Activated CD8-positive, alpha-beta memory T cell treated with anti-CD3 and anti-CD28 coated beads, Interleukin-2, amount 50 U/mL, for 4 hours (primary cell): Measurements from ENCODE around the gene CHAF1A.

ENCODE experiments used
- DNase-seq: peaks from one replicate; pipeline ENCODE4 v3.0.0-alpha.2; 2020

CHAF1A gene, protein sequence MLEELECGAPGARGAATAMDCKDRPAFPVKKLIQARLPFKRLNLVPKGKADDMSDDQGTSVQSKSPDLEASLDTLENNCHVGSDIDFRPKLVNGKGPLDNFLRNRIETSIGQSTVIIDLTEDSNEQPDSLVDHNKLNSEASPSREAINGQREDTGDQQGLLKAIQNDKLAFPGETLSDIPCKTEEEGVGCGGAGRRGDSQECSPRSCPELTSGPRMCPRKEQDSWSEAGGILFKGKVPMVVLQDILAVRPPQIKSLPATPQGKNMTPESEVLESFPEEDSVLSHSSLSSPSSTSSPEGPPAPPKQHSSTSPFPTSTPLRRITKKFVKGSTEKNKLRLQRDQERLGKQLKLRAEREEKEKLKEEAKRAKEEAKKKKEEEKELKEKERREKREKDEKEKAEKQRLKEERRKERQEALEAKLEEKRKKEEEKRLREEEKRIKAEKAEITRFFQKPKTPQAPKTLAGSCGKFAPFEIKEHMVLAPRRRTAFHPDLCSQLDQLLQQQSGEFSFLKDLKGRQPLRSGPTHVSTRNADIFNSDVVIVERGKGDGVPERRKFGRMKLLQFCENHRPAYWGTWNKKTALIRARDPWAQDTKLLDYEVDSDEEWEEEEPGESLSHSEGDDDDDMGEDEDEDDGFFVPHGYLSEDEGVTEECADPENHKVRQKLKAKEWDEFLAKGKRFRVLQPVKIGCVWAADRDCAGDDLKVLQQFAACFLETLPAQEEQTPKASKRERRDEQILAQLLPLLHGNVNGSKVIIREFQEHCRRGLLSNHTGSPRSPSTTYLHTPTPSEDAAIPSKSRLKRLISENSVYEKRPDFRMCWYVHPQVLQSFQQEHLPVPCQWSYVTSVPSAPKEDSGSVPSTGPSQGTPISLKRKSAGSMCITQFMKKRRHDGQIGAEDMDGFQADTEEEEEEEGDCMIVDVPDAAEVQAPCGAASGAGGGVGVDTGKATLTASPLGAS

DNA sequence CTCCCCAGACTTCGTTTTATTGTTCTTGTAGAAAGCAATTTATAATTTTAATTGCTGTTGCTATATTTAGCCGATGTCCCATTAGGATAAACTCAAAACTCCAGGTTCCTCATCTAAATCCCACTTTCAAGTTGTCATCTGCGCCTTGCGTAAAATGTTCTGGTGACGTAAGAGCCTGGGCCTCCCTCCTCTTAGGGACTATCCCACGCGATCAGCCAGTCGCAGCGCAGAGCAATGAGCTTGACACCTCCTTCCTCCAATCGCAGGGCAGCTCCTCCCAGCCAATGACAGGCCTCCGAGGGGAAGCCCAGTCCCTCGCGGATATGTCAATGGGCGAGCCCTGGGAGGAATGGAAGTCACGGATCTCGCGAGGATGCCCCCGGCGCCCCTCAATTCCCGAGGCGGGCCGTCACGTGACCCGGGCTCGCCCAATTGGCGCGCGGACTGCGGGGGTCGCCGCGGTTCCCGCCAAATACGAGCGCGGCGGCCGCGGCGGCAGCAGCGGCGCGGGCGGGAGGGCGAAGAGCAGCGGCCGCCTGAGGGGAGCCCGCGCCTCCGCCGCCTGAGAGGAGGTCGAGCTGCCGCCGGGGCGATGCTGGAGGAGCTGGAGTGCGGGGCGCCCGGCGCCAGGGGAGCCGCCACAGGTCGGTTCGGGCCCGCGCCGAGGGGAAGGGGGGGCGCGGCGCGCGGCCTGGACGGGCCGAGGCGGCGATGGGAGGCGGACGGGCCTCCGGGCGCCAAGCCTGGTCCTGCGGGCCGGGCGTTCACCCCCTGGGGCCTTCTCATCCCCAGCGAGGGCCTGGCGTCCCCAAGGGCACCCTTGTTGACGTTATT, at the start of gene CHAF1A:
Gene CHAF1A (plus strand): TSS at position 470 of the 834 bp plus-strand sequence. CDS start 123 bp downstream, at position 593.
- DNase-seq: peak; percentile 99

DNA sequence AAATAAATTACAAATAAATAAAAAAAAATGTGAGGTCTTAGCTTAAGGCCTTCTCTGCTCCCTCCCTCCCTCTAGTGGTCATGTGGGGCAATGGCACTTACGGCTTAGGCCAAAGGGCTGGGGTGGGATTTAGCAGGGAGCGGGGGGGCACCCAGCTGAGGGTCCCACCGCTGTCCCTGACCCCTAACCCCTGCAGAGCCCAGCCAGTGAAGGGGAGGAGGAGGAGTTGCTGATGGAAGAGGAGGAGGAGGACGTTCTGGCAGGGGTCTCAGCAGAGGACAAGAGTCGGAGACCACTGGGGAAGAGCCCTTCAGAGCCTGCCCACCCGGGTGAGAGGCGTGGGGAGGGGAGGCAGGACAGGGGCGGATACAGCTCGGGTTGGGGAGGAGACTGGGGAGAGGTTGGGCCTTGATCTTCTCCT, 49.7 kb upstream of the CHAF1A start:
- DNase-seq: peak; percentile 68

DNA sequence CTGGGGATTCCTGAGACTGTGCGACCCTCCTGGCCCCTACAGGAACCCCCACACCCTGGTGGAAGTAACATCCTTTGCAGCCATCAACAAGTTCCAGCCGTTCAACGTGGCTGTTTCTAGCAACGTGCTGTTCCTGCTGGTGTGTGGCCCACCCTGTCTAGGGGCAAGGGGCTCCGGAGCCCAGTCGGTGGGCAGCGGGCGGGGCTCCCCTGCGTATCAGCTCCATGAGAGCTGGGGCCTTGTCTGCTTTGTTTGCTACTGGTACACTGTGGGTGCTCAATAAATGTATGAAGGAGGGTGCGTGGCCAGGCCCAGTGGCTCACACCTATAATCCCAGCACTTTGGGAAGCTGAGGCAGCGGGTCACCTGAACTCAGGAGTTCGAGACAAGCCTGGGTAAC, 48.2 kb upstream of the CHAF1A start:
- DNase-seq: no peak

DNA sequence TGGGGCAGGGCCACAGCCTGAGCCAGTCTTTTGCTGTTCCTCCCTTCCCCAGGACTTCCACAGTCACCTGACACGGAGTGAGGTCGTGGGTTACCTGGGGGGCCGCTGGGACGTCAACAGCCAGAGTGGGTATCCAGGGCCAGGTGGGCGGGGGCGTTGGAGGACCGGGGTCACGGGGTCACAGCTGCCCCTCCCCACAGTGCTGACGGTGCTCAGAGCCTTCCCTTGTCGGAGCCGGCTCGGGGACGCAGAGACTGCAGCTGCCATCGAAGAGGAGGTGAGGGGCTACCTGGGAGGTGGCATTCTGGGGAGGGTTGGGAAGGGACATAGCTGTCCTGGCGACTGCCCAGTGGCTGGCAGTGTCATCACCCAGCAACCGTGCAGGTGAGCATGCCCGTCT, 47.5 kb upstream of the CHAF1A start:
- DNase-seq: no peak

DNA sequence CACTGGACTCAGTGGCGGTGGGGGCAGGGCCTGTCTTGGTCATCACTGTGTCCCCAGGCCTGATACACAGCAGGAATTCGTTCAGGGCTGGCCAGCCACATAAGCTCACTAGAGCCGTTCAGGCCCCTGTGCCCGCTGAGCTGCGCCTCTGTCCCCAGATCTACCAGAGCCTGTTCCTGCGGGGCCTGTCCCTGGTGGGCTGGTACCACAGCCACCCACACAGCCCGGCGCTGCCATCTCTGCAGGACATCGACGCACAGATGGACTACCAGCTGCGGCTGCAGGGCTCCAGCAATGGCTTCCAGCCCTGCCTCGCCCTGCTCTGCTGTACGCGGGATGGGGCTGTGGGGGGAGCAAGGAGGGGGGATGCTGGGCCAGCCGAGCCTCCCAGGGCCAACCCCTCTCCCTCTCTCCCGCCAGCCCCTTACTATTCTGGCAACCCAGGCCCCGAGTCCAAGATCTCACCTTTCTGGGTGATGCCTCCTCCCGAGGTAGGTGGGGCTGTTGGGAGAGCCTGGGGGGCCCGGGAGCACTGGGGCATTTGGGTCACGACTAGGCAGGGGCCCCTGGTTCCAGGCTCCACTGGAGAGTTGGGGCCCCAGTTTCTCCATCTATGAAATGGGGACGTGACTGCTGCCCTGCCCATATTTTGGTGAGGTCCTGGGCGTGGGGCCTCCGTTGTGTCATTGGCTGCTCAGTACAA, 45.2 kb upstream of the CHAF1A start:
- no peak for DNase-seq

DNA sequence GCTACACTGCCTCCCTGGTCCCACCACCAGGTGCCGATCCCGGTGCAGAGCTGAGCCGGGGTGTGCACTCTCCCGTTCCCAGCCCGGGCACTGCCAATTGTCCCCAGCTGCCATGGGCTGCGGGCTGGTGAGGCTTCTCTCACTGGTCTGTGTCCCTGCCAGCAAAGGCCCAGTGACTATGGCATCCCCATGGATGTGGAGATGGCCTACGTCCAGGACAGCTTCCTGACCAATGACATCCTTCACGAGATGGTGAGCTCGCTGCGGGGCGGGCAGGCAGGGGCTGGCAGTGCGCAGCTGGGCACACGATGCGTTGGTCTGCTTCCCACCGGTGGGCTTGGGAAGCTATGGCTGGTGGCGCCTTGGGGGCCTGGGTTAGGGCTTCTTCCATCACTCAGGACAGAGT, 44.5 kb upstream of the CHAF1A start:
- DNase-seq: no peak

DNA sequence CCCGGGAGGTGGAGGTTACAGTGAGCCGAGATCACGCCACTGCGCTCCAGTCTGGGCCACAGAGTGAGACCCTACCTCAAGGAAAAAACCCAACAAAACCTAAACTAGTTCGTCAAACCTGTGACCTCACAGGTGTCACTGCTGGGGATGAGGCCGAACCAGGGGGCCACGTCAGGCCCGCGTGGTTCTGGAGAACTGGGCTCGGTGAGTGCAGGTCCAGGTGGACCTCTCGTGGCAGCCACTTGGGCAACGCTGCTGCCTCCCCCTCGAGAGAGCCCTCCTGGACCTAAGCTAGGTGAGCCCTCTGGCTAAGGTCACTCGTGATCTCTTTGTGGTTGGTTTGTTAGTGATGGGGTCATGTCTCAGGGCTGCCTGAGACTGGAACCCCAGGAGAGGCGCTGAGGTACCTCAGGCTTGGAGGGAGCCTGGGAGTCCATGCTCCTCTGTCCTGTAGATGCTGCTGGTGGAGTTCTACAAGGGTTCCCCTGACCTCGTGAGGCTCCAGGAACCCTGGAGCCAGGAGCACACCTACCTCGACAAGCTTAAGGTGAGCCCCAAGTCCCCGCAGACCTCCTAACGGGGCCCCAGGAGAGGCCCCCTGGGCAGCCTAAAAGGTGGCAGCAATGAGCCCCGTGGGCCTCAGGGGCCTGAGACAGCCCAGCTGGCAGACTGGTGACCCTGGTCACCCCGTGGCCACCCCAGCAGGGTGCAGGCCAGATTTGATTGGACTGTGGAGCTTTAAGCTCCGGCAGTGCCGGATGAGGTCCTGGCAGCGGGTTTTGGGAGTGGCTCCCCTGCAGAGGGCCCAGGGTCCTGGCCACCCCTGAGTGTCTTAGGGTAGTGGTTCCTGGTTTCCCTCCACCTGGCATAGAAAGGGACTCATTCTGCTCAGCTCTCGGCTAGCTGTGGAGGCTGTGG, 43.5 kb upstream of the CHAF1A start:
- no peak for DNase-seq

DNA sequence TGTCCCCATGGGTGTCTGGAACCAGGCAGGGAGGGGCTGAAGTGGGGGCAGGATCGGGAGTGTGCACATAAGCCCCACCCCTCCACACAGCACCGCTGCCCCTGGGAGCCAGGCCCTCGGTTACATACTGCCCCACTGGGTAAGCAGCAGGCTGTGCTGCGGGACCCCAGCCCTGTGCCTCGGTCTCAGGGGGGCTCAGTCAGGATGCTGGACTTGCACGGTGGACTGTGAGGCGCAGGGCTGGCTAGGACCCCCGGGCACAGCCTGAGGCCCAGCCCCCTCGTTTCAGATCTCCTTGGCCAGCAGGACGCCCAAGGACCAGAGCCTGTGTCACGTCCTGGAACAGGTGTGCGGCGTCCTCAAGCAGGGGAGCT, 42.8 kb upstream of the CHAF1A start:
- no peak for DNase-seq

DNA sequence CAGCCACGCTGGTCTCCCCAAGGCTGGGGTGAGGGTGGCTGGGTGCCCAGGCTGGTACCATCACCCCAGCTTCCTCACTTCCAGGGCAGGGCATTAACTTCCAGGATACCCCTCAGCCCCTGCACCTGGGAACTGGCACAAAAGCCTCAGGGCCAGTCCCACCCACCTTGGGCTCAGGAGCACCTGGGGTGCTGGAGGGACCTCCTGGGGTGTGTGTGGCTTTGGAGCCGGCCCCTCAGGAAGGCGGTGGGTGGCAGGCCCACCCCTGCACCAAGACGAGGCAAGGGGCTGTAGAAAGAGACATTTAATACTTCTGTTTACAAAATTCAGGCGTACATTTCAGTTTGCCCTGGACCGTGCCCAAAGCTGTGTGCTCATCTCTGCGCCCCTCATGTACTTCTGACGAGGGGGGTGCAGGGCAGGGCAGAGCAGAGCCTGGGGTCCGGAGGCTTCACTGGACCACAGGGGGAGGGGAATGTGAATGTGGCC, 42.3 kb upstream of the CHAF1A start:
- no peak for DNase-seq

DNA sequence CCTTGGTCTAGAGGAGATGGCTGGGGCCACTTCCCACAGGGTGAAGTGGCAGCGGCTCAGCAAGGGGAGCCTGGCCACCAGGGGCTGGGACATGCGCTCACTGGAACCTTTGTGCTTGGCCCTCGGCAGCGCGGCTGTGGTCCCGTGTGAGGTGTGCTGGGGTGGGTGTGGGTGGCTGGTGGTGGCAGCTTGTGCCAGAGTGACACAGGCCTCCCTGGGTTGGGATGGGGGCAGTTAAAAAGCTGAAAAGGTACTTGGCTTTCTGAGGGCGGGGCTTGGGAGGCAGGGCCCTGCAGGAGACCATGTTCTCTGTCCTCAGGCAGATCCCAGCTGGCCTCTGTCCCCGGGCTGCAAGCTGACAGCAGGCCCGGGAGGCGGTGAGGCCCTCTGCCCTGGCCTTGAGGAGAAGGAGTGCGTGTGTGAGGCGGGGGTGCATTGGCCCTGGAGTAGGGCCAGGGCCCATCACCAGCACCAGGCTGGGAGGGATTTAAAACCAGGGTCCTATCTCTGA, 41.7 kb upstream of the CHAF1A start:
- DNase-seq: no peak

DNA sequence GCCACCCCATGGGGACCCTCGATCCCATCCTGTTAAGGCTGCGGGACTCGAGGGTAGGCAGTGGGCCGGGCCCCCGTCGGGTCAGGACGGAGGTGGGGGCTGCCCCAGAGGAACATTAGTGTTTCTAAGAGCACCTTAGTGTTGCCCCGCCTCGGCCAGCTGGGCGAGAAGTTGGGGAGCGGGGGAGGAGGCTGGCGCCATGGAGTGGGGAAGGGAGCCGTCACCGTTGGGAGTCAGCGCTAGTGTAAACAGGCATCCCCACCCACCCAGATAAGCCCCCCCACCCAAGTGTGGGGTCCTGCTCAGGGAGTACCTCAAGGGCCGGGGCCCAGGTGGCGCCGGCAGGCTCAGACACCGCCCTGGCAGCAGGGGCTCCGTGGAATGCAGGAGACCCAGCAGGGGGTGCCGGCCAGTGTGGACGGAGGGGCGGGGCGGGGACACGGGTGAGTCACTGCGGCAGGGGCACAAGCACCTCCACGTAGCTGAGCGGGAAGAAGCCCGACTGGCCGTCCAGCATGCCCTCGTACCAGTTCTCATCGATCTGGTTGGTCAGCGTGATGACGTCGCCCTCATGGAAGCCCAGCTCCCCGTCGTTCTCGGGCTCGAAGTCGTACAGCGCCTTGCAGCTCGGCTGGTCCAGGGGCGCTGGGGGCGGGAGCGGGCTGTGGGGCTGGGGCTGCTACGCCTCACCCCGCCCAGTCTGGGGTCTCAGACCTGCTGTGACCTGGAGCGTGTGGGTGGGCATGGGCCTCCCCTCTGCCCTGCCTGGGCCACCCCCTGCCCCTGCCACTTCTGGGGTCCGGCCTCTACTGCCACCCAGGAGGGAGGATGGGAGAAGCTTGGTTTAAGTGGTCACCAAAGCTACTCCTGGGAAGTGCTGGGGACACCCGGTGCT, 41.0 kb upstream of the CHAF1A start:
- DNase-seq: no peak

DNA sequence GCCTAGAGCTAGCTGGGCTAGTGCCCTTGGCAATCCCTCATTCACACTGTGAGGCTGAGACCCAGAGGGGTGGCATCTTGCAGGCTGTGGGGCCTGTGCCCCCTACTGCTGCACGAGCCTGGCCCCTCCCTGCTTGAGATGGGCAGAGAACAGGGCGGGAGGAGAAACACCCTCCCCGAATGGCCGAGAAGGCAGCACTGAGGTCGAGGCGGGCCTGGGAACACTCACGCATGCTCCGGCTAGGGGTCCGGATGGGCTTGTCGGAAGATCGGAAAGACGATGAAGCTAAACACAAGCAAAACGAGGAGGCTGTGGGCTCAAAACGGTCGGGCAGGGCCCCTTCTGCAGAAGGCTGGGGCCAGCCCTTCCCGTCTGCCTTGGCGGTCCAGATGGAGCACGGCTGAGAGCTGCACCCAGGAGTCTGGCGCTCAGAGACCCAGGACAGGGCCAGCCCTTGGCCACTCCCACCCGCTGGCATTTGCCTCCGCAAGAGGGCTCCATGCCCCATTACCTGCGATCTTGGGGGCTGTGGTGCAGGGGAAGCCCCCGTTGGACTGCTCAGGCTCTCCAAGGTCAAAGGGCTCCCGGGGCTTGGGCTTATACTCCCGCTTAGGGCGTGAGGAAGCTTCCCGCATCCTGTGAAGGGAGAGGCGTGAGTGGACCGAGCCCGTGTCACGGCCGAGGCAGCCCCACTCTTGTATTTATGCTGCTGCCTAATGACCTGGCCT, 40.2 kb upstream of the CHAF1A start:
- no peak for DNase-seq

DNA sequence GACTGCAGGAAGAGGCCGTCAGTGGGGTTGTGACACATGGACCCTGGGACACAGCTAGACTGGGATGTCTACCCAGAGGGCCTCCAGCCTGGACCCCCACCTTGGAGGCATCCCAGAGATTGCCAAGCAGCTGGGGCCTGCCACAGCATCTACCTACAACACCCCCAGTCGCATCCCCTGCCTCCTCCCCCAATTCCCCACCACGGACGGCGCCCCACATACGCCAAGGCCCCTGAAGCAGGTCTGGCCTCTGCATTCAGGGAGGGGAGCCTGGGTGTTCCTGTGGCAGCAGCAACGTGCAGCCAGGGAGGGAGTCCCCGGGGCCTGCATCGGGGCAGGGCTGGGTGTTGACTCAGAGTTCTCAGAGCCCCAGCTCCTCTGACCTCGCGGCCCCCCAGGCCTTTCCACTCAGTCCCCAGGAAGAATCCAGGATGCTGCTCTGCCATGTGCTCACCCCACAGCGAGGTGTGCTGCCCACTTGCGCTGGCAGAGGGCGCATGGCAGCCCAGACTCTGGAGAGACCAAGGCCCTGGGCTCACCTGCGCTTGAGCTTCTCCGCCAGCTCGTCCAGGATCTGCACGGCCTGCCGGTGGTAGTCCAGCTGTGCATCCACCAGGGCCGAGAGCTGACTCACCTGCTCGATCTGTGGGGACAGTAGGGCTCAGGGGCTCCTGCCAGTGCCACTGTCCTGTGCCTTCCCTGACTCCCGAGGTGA, 39.5 kb upstream of the CHAF1A start:
- no peak for DNase-seq

DNA sequence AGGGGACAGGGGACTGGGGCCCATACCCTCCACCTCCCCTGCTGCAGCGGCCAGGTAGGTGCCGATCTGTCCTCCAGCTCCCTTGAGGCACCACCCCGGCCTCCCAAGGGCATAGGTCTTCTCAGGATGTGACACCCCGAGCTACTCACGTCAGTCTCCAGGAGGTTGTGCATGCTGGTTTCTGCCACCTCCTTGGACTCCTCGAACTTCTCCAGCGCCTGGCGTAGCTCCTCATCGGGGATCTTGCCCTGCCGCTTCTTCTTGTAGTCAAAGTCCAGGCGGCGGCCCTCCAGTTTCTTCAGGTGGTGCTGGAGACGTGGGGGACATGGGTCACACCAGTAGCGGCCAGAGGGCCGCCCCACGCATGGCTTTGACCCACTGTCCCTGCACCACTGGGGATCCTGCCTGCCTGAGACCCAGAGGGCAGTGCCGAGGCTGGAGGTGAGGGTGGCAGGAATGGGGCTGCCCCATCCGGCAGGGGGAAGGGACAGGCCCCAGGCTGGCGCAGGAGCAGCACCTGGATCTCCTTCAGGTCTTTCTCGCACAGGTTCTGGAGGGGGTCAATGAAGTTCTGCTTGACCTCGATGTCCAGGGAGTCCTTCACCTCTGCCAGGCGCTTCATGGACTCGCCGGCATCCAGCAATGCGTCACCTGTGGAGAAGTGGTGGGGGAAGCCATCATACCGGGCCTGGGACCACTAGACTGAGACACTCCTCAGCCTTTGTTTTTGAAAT, 38.7 kb upstream of the CHAF1A start:
- no peak for DNase-seq

DNA sequence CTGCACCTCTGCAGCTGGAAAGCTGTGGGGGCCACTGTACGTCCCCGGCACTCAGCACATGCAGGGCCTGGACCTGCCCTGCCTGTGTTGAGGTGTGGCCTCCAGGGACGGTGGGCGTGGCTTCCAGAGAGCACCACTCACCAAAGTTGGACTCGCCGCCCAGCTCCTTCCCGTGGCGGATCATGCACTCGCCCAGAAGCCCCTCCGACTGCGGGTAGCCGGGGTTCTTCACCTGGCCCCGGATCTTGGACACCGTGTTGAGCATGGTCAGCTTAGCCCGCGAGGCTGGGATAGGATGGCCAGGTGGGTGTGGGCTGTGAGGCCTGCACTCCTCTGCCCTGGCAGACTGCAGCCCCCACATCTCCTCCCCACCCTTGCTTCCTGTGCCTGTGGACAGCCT, 37.1 kb upstream of the CHAF1A start:
- DNase-seq: no peak

DNA sequence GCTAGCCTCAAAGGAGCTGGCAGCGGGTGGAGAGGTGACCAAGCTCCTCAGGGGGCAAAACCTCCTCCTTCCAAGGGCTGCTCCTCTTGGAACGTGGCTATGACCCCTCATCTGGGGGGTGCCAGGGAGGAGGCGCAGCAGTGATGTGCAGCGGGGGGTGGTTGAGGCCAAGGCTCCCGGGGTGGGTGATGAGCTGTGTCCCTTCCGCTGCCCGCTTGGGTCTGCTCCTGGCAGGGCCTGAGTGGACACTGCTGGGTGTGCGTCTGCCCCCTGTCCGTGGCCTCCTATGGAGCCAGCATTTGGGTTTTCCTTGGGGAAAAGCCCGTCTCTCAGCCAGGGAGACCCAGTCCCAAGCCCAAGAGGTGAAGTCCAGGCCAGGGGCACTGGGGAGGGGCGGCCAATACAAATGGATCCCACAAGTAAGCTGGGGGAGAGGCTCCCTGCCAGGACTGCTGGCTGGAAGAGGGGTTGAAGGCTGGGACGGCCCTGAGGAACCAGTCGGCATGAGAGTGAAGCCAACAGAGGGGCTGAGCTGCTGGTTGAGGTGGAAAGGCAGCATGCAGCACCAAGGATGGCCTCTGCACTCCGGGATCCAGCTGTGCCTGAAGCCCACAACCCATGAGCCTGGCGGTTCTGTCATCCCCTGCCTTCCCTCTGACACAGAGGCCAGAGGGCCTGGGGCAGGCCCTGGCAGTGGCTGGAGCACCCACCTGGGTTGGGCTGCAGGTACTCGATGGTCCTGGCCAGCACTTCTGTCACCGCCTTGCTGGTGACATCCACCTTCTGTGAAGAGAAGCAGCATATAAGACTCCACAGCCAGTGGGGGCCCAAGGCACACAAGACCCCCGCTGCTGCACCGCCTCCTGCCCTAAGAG, 36.4 kb upstream of the CHAF1A start:
- DNase-seq: no peak
